Right lobe of liver (tissue), 4 donors: ENCODE results near the gene KLF15.

ENCODE experiments used
- CTCF ChIP-seq, 4 donors: fragments of 200-600 bp in 3 of 4; fragments of 450-650 bp in 1 of 4; IDR thresholded peaks; one replicate each; pipeline versions ENCODE4 v1.5.1 to v1.8.0; 2016 to 2022; ENCODE audit warnings: antibody characterized with exemption in 4 of 4, mild to moderate bottlenecking in 2 of 4
- POLR2A ChIP-seq: fragments of 450-650 bp; IDR thresholded peaks from one replicate; pipeline ENCODE4 v1.6.1; 2017; ENCODE audit warnings: antibody characterized with exemption, mild to moderate bottlenecking
- donor health status: DM: no; HTN: no; CAD: no.
- donor health status: DM: no; HTN: no; CAD: no.
- donor health status: DM: no; HTN: yes; CAD: no.

- no peak for TF ChIP-seq CTCF (IDR thresholded peaks at IDR 0.05)
- TF ChIP-seq POLR2A = no peak
These were observed 37.4 kb downstream of the KLF15 start for GRCh38 chr3:126319701-126320295.
